Activated effector memory CD4-positive, alpha-beta T cell treated with anti-CD3 and anti-CD28 coated beads, Interleukin-2, amount 50 U/mL, for 16 hours (primary cell): ENCODE data around the gene ATOSA.

Source experiments
- DNase-seq: peaks from one replicate; pipeline ENCODE4 v3.0.0-alpha.2; 2020

Gene ATOSA

GRCh38 chr15:52682781-52683180, 3.6 kb upstream of the ATOSA start:
- DNase-seq = no peak

- DNase-seq = no peak
Measured at GRCh38 chr15:52682200-52682599, 3.0 kb upstream of the ATOSA start.

GRCh38 chr15:52681441-52681840, 2.3 kb upstream of the ATOSA start:
- no peak for DNase-seq

GRCh38 chr15:52680761-52681160, 1.6 kb upstream of the ATOSA start:
- no peak for DNase-seq

- no peak for DNase-seq
Measured at GRCh38 chr15:52680041-52680391, 828 bp upstream of the ATOSA start.

GRCh38 chr15:52678468-52679231, 538 bp downstream of the ATOSA start:
- DNase-seq = peak; percentile 88

- DNase-seq = peak; percentile 84
Measured at GRCh38 chr15:52677593-52678467, 1.4 kb downstream of the ATOSA start.

- no peak for DNase-seq
Measured at GRCh38 chr15:52674831-52675230, 4.4 kb downstream of the ATOSA start.

- no peak for DNase-seq
Measured at GRCh38 chr15:52673734-52674133, 5.5 kb downstream of the ATOSA start.

GRCh38 chr15:52673312-52673711, 5.9 kb downstream of the ATOSA start:
- no peak for DNase-seq

GRCh38 chr15:52672661-52673060, 6.5 kb downstream of the ATOSA start:
- no peak for DNase-seq

- DNase-seq = no peak
Measured at GRCh38 chr15:52670087-52670486, 9.1 kb downstream of the ATOSA start.

- DNase-seq = no peak
Measured at GRCh38 chr15:52668133-52668532, 11.1 kb downstream of the ATOSA start.

- DNase-seq = no peak
Measured at GRCh38 chr15:52667597-52667996, 11.6 kb downstream of the ATOSA start.

GRCh38 chr15:52663536-52664294, 15.5 kb downstream of the ATOSA start:
- no peak for DNase-seq

GRCh38 chr15:52661909-52662308, 17.3 kb downstream of the ATOSA start:
- DNase-seq = no peak

GRCh38 chr15:52660192-52660591, 19.0 kb downstream of the ATOSA start:
- no peak for DNase-seq

GRCh38 chr15:52658955-52659354, 20.2 kb downstream of the ATOSA start:
- no peak for DNase-seq

GRCh38 chr15:52657338-52657737, 21.9 kb downstream of the ATOSA start:
- no peak for DNase-seq

GRCh38 chr15:52656412-52656811, 22.8 kb downstream of the ATOSA start:
- DNase-seq = no peak

- DNase-seq = no peak
Measured at GRCh38 chr15:52653431-52653964, 25.7 kb downstream of the ATOSA start.

GRCh38 chr15:52652984-52653383, 26.2 kb downstream of the ATOSA start:
- no peak for DNase-seq

GRCh38 chr15:52652286-52652685, 26.9 kb downstream of the ATOSA start:
- DNase-seq = no peak
